Caki2 (cell line): ENCODE data around the gene HP. TPM values are rescaled to one million over a fixed set of nuclear protein-coding genes. Genes with fewer than 3 reads are reported as not detected.
"Not testable (repeated sequence)": the region's sequence is repeated elsewhere in the genome, so short reads cannot be mapped to it uniquely, and the experiment has no call there.

Experiments
- DNase-seq: peaks from one replicate; pipeline ENCODE4 v3.0.0-alpha.2; 2015; ENCODE audit warnings: low read depth
- in situ Hi-C: cut with HindIII; loops from 2 replicates; pipeline ENCODE4 v1.10.0; 2016; ENCODE audit warnings: low sequenced_read_pairs, low pct_unique_long_range_greater_than_20kb, mixed read lengths
- total RNA-seq: library from RNA; depleted of rRNA; stranded (reverse); fragments of >200 nt; shearing (Covaris generic); gene quantifications from 2 replicates; pipeline ENCODE4 v1.2.3, GENCODE V29; 2014; ENCODE audit warnings: low replicate concordance

Gene HP
- total RNA-seq, 1 experiment from 2014 or later, result not detected

GRCh38 chr16:72033437-72033836 is 20.9 kb upstream of the HP start:
- DNase-seq, result no peak
- in situ Hi-C loops, result no loop called here

GRCh38 chr16:72036098-72036497 is 18.2 kb upstream of the HP start:
- DNase-seq, result no peak
- in situ Hi-C loops, result no loop called here

- in situ Hi-C loops, result no loop called here
- no peak for DNase-seq
Observed at GRCh38 chr16:72042157-72042660, 12.1 kb upstream of the HP start.

GRCh38 chr16:72043058-72043457 is 11.2 kb upstream of the HP start:
- in situ Hi-C loops, result no loop called here
- no peak for DNase-seq

- in situ Hi-C loops, result no loop called here
Observed at GRCh38 chr16:72043539-72043938, 10.8 kb upstream of the HP start.

GRCh38 chr16:72044296-72044695 is 10.0 kb upstream of the HP start:
- in situ Hi-C loops, result no loop called here
- DNase-seq, result no peak

More at GRCh38 chr16:72043539-72043938, 10.8 kb upstream of the HP start:
- DNase-seq, result no peak

DNA sequence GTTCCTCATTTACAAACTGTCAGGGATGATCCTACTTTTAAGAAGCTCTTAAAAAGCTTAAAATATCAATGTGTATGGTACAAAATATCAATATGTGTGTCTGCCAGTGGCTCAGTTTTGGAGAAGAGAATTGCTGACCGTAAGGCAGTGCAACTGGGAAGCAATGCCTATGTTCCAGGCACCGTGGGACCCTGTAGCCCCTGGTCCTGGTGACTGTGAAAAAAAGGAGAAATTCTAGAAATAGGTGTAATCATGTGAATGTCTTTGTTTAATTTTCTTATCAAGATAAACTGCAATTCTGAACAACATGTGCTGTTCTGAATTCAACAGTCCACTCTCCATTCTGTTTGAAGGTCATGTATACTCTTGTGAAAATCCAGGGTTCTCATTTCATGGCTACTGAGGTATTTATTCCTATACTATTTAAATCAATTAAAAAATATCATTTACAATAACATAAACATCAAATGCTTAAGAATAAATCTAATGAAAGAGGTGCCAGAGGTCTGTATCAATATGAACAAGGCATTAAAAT is 9.4 kb upstream of the HP start:
- in situ Hi-C loops, result no loop called here

DNA sequence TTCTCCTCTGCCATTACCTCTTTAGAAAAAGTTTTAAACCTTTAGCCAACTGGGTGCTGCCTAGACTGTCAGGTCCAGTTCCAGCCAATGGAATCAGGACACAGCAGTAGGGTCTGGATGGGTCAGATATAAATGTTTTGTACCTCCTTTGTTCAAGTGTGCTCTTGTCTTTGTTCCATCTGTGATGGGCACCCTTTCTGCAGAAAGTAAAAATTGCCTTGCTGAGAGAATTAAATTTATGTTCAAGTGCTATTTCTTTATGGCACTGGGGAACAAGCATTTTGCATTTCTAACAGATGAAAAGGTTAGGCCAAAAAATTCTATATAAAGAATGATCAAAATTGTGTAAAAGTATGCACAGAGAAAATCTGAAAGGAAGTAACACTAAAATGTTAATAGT is 5.2 kb upstream of the HP start:
- DNase-seq, result no peak
- in situ Hi-C loops, result no loop called here

More for the DNA sequence above, 9.4 kb upstream of the HP start:
- no peak for DNase-seq

- no peak for DNase-seq
- in situ Hi-C loops, result no loop called here
Observed at GRCh38 chr16:72050769-72051464, 3.4 kb upstream of the HP start.

DNA sequence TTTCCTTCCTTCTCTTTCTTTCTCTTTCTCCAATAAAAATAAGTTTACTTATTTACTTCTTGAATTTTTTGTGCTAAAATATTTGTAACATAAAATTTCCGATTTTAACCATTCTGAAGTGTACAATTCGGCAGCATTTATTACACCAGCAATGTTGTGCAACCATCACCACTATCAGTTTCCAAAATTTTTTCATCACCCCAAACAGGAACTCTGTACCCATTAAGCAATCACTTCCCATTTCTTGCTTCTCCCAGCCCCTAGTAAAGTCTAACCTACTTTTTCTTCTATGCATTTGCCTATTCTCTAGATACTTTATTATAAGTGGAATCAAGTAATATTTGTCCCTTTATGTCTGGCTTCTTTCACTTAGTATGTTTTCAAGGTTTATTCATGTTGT is 2.5 kb upstream of the HP start:
- in situ Hi-C loops, result no loop called here
- no peak for DNase-seq

- in situ Hi-C loops, result no loop called here
- DNase-seq, result no peak
Observed at GRCh38 chr16:72055911-72056310, 1.6 kb downstream of the HP start.

DNA sequence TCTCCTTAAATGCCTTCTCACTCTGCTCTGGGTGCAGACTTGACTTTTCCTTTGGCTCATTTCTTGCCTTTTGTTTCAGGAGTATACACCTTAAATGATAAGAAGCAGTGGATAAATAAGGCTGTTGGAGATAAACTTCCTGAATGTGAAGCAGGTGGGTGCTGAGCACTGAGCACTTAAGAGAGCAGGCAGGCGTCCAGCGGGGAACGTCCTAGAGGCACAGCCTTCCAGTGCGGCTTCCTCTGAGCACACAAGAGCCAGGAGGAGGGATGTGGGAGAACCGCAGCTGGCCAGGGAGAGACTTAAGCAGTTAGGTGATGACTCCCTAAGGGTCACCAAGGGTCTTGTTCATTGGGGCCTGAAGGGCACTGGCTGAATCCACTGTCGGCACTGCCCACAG is 3.0 kb downstream of the HP start:
- in situ Hi-C loops, DNase-seq: not testable (repeated sequence)

- in situ Hi-C loops, result not testable (repeated sequence)
Observed at GRCh38 chr16:72059060-72059459, 4.8 kb downstream of the HP start.

DNA sequence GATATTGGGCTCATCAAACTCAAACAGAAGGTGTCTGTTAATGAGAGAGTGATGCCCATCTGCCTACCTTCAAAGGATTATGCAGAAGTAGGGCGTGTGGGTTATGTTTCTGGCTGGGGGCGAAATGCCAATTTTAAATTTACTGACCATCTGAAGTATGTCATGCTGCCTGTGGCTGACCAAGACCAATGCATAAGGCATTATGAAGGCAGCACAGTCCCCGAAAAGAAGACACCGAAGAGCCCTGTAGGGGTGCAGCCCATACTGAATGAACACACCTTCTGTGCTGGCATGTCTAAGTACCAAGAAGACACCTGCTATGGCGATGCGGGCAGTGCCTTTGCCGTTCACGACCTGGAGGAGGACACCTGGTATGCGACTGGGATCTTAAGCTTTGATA is 6.1 kb downstream of the HP start:
- DNase-seq, result no peak
- in situ Hi-C loops, result no loop called here

More at GRCh38 chr16:72059060-72059459, 4.8 kb downstream of the HP start:
- DNase-seq, result not testable (repeated sequence)

- DNase-seq, result no peak
- in situ Hi-C loops, result no loop called here
Observed at GRCh38 chr16:72061564-72061963, 7.3 kb downstream of the HP start.

- no peak for DNase-seq
- in situ Hi-C loops, result no loop called here
Observed at GRCh38 chr16:72064361-72064894, 10.1 kb downstream of the HP start.

DNA sequence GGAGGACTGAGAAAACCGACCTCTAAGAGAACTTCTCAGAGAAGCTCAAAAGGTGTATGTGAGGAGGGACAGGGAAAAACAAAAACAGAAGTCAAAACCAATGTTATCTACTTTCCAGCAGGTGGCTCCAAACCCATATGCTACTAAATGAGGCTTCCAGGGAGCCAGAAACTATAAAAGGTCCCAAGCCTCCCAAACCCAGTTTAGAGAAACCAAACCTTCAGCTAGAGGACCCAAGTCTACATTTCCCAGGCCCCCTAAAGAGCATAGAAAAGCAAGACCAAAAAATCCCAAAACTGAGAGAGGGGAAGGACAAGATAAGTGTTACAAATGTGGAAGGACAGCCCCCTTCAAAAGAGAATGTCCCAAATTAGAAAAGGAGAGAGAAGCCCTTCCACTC is 12.4 kb downstream of the HP start:
- peak; percentile 22 for DNase-seq
- in situ Hi-C loops, result no loop called here

GRCh38 chr16:72068930-72069329 is 14.6 kb downstream of the HP start:
- in situ Hi-C loops, result no loop called here
- no peak for DNase-seq

DNA sequence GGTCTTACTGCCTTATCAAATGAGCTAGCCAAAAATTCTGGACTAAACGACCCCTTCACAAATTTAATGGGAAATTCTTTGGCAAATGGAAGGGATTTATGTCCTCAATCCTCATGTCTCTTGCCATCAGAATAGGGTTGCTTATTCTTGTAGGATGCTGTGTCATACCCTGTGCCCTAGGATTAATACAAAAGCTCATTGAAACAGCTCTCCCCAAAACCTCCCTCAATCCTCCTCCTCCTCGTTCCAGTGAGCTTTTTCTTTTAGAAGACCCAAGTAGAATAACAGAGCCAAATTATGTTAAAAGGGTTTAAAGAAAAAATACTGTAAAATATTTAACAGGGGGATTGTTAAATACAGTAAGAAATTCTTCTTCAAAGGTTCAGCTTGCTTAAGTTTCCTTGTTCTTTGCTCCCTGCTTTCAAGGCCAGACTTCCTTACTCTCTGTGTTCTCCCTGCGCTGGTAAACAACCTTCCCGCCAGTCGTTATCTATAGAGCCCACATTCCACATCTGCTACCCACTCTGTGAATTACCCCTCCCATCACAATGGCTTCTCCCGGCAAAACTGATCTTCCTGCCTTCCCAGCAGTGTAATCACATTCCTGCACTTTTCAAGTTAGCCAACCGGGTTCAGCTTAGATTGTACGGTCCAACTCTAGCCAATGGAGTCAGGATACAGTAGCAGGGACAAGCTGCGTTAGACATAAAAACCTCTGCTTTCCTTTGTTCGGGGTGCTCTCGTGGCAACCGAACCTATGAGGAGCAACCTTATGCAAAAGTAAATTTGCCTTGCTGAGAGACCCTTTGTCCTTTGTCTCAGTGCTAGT is 18.4 kb downstream of the HP start:
- no peak for DNase-seq
- in situ Hi-C loops, result no loop called here
